ENCODE results near the gene PLOD1. TPM values are rescaled to one million over a fixed set of nuclear protein-coding genes. Genes with fewer than 3 reads are reported as not detected.

The PLOD1 gene
- 76.8 TPM for total RNA-seq
- long read RNA-seq, transcript PLOD1-201 (19 exons, 2,940 nt): major isoform, 109 of 164 reads
- long read RNA-seq, partial matches to known transcripts: 47 of 164 reads
- long read RNA-seq, other reads (novel, unspliced or antisense): 7 of 164 reads

- Histone ChIP-seq H3K4me1 (peaks cover 25% of the 10 kb centered on the region), H3K4me3 (peak within 1 kb of the TSS; percentile 72), H3K27me3 (no peaks in the 10 kb centered on the region), H3K36me3 (no peaks in the 10 kb centered on the region), H3K27ac (peak within 1 kb of the TSS; percentile 82), H3K9me3 (no peaks in the 10 kb centered on the region)
- TF ChIP-seq CTCF (IDR thresholded peaks at IDR 0.05): no peak
- intact Hi-C loops (cut with DNase I): no loop called here
- ATAC-seq: peak; percentile 98
- peak; percentile 95 for DNase-seq
Measured at GRCh38 chr1:11934302-11935056, at the start of gene PLOD1. TSS of gene PLOD1 (plus strand) at chr1:11934717. CDS start at chr1:11934780, 63 bp downstream.

DNA sequence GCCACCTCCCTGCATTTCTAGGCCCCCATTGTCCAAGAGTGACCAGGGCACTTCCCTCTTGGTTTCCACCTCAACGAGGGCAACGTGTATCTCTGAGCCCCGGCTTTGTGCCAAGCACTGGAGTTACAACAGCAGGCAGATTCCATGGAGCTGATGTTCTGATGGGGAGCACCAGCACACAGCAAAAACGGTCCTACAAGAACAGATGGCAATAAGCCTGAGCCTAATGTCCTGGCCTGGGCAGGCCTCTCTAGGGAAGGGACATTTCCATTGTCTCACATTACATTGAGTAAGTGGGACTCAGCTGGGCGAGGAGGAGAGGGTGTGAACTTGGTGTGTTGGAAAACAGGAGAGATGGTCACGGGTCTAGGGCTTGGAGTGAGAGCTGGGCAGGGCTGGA lies 48.6 kb upstream of the PLOD1 start:
- Histone ChIP-seq H3K36me3 (no peaks in the 10 kb centered on the region), H3K27me3 (no peaks in the 10 kb centered on the region), H3K4me3 (no peak overlapping the region), H3K9me3 (no peaks in the 10 kb centered on the region), H3K4me1 (peaks cover 4% of the 10 kb centered on the region), H3K27ac (no peak overlapping the region)
- DNase-seq (no peak), ATAC-seq (no peak)
- intact Hi-C loops (cut with DNase I): no loop called here
- TF ChIP-seq CTCF (IDR thresholded peaks at IDR 0.05): no peak

GRCh38 chr1:11886986-11887665 lies 47.4 kb upstream of the PLOD1 start:
- no peak for TF ChIP-seq CTCF (IDR thresholded peaks at IDR 0.05)
- no peak overlapping the region for H3K27ac ChIP-seq
- peaks cover 4% of the 10 kb centered on the region for H3K4me1 ChIP-seq
- no peak for ATAC-seq
- no peaks in the 10 kb centered on the region for H3K36me3 ChIP-seq
- peaks cover under 1% of the 10 kb centered on the region for H3K27me3 ChIP-seq
- intact Hi-C loops (cut with DNase I): no loop called here
- H3K9me3 ChIP-seq: no peaks in the 10 kb centered on the region
- H3K4me3 ChIP-seq: no peak overlapping the region
- no peak for DNase-seq

DNA sequence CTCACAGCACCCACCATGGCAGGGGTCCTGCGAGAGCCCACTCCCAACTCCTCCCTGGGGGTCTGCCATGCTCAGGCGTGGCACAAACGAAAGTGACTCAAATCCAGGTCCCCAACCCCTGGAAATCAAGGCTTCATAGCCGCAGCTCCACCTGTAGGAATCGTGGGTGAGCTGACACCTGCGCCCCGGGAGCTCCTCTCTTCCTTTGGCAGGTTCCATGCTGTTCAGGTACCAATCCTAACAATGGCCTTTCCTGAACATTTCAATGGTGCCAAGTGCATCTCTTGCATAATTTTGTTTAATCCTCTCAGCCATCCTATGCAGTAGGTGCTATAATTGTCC lies 46.9 kb upstream of the PLOD1 start:
- no peak for TF ChIP-seq CTCF (IDR thresholded peaks at IDR 0.05)
- ATAC-seq: no peak
- H3K4me3 ChIP-seq: no peak overlapping the region
- no peak for DNase-seq
- H3K4me1 ChIP-seq: peaks cover 4% of the 10 kb centered on the region
- intact Hi-C loops (cut with DNase I): no loop called here
- H3K9me3 ChIP-seq: no peaks in the 10 kb centered on the region
- H3K27ac ChIP-seq: no peak overlapping the region
- H3K27me3 ChIP-seq: peaks cover 6% of the 10 kb centered on the region
- no peaks in the 10 kb centered on the region for H3K36me3 ChIP-seq

DNA sequence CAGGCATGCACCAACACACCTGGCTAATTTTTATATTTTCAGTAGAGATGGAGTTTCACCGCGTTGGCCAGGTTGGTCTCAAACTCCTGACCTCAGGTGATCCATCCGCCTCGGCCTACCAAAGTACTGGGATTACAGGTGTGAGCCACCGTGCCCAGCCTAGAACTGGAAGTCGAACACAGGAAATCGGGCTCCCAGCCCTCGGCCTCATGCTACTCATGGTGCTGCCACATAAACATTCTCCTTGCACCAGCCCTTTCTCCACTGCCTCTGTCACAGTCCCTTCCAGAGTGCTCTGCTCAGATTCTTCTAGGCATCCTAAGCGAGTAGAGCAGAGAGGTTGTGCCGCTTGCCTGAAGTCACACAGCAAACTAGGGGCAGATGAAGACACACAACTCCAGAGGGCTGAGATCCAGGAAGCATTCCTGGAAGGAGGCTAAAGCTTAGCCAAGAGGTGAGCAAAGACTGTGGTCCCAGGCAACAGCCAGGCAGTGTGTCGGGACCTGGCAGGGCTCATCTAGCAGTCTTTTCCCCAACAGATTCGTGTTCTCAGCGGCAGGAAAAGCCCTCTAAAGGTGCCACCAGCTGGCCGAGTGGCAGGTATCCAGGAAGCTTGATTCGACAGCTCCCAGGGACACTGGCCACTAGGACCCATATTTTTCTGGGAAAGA lies 46.2 kb upstream of the PLOD1 start:
- intact Hi-C loops (cut with DNase I): no loop called here
- H3K27me3 ChIP-seq: peaks cover 7% of the 10 kb centered on the region
- no peaks in the 10 kb centered on the region for H3K4me1 ChIP-seq
- H3K36me3 ChIP-seq: no peaks in the 10 kb centered on the region
- no peak overlapping the region for H3K27ac ChIP-seq
- H3K9me3 ChIP-seq: no peaks in the 10 kb centered on the region
- DNase-seq (no peak), ATAC-seq (no peak)
- no peak for TF ChIP-seq CTCF (IDR thresholded peaks at IDR 0.05)
- no peak overlapping the region for H3K4me3 ChIP-seq

Data from upper lobe of right lung (tissue), 1 donor.